ENCODE data around the gene ALDH3A1. TPM values are rescaled to one million over a fixed set of nuclear protein-coding genes. Genes with fewer than 3 reads are reported as not detected.

ALDH3A1 gene
- total RNA-seq, 3 donors from 2014 or later (not counting 1 experiment from before 2014, with no cell fraction given): not detected

- no peaks in the 10 kb centered on the region for H3K9me3 ChIP-seq (ENCODE audit: control insufficient read depth, insufficient read depth, low read length)
- DNase-seq (no peak), ATAC-seq (no peak)
- H3K4me3 ChIP-seq (ENCODE audit: low read length): no peak overlapping the region
- Mint-ChIP-seq H3K36me3 (no peaks in the 10 kb centered on the region), H3K27ac (no peak overlapping the region), H3K4me3 (no peak overlapping the region), H3K9me3 (no peaks in the 10 kb centered on the region), H3K4me1 (no peaks in the 10 kb centered on the region), H3K27me3 (ENCODE audit: low read depth in 2 of 2) (no peaks in the 10 kb centered on the region)
- WGBS (ENCODE audit: insufficient coverage): 89% methylated on average over 6 of the region's 6 CpGs
- no peak for TF ChIP-seq CTCF (IDR thresholded peaks at IDR 0.05)
- H3K27me3 ChIP-seq (ENCODE audit: control insufficient read depth, insufficient read depth, low read length): no peaks in the 10 kb centered on the region
- peaks cover 5% of the 10 kb centered on the region for H3K36me3 ChIP-seq (ENCODE audit: control insufficient read depth, insufficient read depth, low read length)
- no peak overlapping the region for H3K27ac ChIP-seq (ENCODE audit: low read length)
- intact Hi-C loops (cut with micrococcal nuclease): no loop called here
- peaks cover 14% of the 10 kb centered on the region for H3K4me1 ChIP-seq (ENCODE audit: control insufficient read depth, insufficient read depth, low read length)
Measured at GRCh38 chr17:19770985-19771735, 23.1 kb upstream of the ALDH3A1 start.

GRCh38 chr17:19769946-19770652, 22.0 kb upstream of the ALDH3A1 start:
- WGBS (ENCODE audit: insufficient coverage): 87% methylated on average over 7 of the region's 7 CpGs
- Mint-ChIP-seq H3K27me3 (ENCODE audit: low read depth in 2 of 2) (peaks cover 0 to 2% of the 10 kb centered on the region in 2 donors), H3K4me3 (no peak overlapping the region), H3K27ac (no peak overlapping the region), H3K36me3 (no peaks in the 10 kb centered on the region), H3K9me3 (no peaks in the 10 kb centered on the region), H3K4me1 (no peaks in the 10 kb centered on the region)
- H3K36me3 ChIP-seq (ENCODE audit: control insufficient read depth, insufficient read depth, low read length): peaks cover 3% of the 10 kb centered on the region
- no peaks in the 10 kb centered on the region for H3K27me3 ChIP-seq (ENCODE audit: control insufficient read depth, insufficient read depth, low read length)
- DNase-seq: no peak
- ATAC-seq: no peak
- no peak for TF ChIP-seq CTCF (IDR thresholded peaks at IDR 0.05)
- H3K9me3 ChIP-seq (ENCODE audit: control insufficient read depth, insufficient read depth, low read length): no peaks in the 10 kb centered on the region
- no peak overlapping the region for H3K27ac ChIP-seq (ENCODE audit: low read length)
- H3K4me3 ChIP-seq (ENCODE audit: low read length): no peak overlapping the region
- peaks cover 14% of the 10 kb centered on the region for H3K4me1 ChIP-seq (ENCODE audit: control insufficient read depth, insufficient read depth, low read length)
- intact Hi-C loops (cut with micrococcal nuclease): no loop called here

- intact Hi-C loops (cut with micrococcal nuclease): no loop called here
- no peak overlapping the region for H3K27ac Mint-ChIP-seq
- no peaks in the 10 kb centered on the region for H3K4me1 Mint-ChIP-seq
Measured at GRCh38 chr17:19768046-19768782, 20.1 kb upstream of the ALDH3A1 start.

More at GRCh38 chr17:19768046-19768782, 20.1 kb upstream of the ALDH3A1 start:
- no peak for TF ChIP-seq CTCF (IDR thresholded peaks at IDR 0.05)
- Histone ChIP-seq H3K27me3 (ENCODE audit: control insufficient read depth, insufficient read depth, low read length) (no peaks in the 10 kb centered on the region), H3K36me3 (ENCODE audit: control insufficient read depth, insufficient read depth, low read length) (no peaks in the 10 kb centered on the region), H3K4me1 (ENCODE audit: control insufficient read depth, insufficient read depth, low read length) (peaks cover 14% of the 10 kb centered on the region), H3K27ac (ENCODE audit: low read length) (no peak overlapping the region), H3K4me3 (ENCODE audit: low read length) (no peak overlapping the region), H3K9me3 (ENCODE audit: control insufficient read depth, insufficient read depth, low read length) (no peaks in the 10 kb centered on the region)
- H3K9me3 Mint-ChIP-seq: no peaks in the 10 kb centered on the region
- H3K36me3 Mint-ChIP-seq: no peaks in the 10 kb centered on the region
- H3K4me3 Mint-ChIP-seq: no peak overlapping the region
- WGBS (ENCODE audit: insufficient coverage): 51% methylated on average over 10 of the region's 10 CpGs
- H3K27me3 Mint-ChIP-seq (ENCODE audit: low read depth in 2 of 2): peaks cover 0 to 2% of the 10 kb centered on the region in 2 donors
- DNase-seq (no peak), ATAC-seq (no peak)
